GM18498 (cell line): ENCODE measurements around the gene ELOA2.
"Not testable (repeated sequence)": the region's sequence is repeated elsewhere in the genome, so short reads cannot be mapped to it uniquely, and the experiment has no call there.

Experiments used
- ATAC-seq: cut with Tn5 transposase; IDR thresholded peaks from one replicate; pipeline ENCODE4 v1.9.1; 2021; ENCODE audit warnings: mild to moderate bottlenecking, moderate library complexity; ENCODE audit not compliant: unreplicated experiment

ELOA2 gene

GRCh38 chr18:47035156-47035671, at the start of gene ELOA2:
ELOA2 (minus strand) TSS chr18:47035621; CDS start chr18:47035264, 357 bp downstream.
- no peak for ATAC-seq

- ATAC-seq: no peak
Observed at GRCh38 chr18:47081578-47081977, 46.2 kb upstream of the ELOA2 start.

- no peak for ATAC-seq
Observed at GRCh38 chr18:47080872-47081271, 45.5 kb upstream of the ELOA2 start.

GRCh38 chr18:47077111-47077510, 41.7 kb upstream of the ELOA2 start:
- no peak for ATAC-seq

- ATAC-seq: no peak
Observed at GRCh38 chr18:47075098-47075883, 39.9 kb upstream of the ELOA2 start.

- ATAC-seq: no peak
Observed at GRCh38 chr18:47067648-47068047, 32.2 kb upstream of the ELOA2 start.

GRCh38 chr18:47063096-47063495, 27.7 kb upstream of the ELOA2 start:
- no peak for ATAC-seq

- no peak for ATAC-seq
Observed at GRCh38 chr18:47062471-47062870, 27.1 kb upstream of the ELOA2 start.

- no peak for ATAC-seq
Observed at GRCh38 chr18:47054369-47054768, 18.9 kb upstream of the ELOA2 start.

GRCh38 chr18:47050468-47050867, 15.0 kb upstream of the ELOA2 start:
- ATAC-seq: no peak

GRCh38 chr18:47040982-47041381, 5.6 kb upstream of the ELOA2 start:
- ATAC-seq: no peak

- no peak for ATAC-seq
Observed at GRCh38 chr18:47036927-47037578, 1.6 kb upstream of the ELOA2 start.

- ATAC-seq: no peak
Observed at GRCh38 chr18:47036298-47036874, 965 bp upstream of the ELOA2 start.

- not testable (repeated sequence) for ATAC-seq
Observed at GRCh38 chr18:47034591-47034990, 830 bp downstream of the ELOA2 start.

- ATAC-seq: no peak
Observed at GRCh38 chr18:47032945-47033344, 2.5 kb downstream of the ELOA2 start.

- not testable (repeated sequence) for ATAC-seq
Observed at GRCh38 chr18:47030887-47031286, 4.5 kb downstream of the ELOA2 start.

GRCh38 chr18:47029684-47030353, 5.6 kb downstream of the ELOA2 start:
- ATAC-seq: not testable (repeated sequence)

GRCh38 chr18:47028738-47029137, 6.7 kb downstream of the ELOA2 start:
- ATAC-seq: not testable (repeated sequence)

- ATAC-seq: not testable (repeated sequence)
Observed at GRCh38 chr18:47025557-47026174, 9.8 kb downstream of the ELOA2 start.

GRCh38 chr18:47023769-47024465, 11.5 kb downstream of the ELOA2 start:
- not testable (repeated sequence) for ATAC-seq
